ENCODE data around the gene FAM120A.
"Not testable (repeated sequence)": the region's sequence is repeated elsewhere in the genome, so short reads cannot be mapped to it uniquely, and the experiment has no call there.

Gene FAM120A

GRCh38 chr9:93450945-93451815 is at the start of gene FAM120A:
Gene FAM120A, plus strand, starts transcription at chr9:93451685. Its CDS starts 231 bp downstream, at chr9:93451916.
- DNase-seq: peak; percentile 77

- no peak for DNase-seq
Measured at GRCh38 chr9:93406371-93406770, 45.1 kb upstream of the FAM120A start.

GRCh38 chr9:93413530-93413929 is 38.0 kb upstream of the FAM120A start:
- no peak for DNase-seq

DNA sequence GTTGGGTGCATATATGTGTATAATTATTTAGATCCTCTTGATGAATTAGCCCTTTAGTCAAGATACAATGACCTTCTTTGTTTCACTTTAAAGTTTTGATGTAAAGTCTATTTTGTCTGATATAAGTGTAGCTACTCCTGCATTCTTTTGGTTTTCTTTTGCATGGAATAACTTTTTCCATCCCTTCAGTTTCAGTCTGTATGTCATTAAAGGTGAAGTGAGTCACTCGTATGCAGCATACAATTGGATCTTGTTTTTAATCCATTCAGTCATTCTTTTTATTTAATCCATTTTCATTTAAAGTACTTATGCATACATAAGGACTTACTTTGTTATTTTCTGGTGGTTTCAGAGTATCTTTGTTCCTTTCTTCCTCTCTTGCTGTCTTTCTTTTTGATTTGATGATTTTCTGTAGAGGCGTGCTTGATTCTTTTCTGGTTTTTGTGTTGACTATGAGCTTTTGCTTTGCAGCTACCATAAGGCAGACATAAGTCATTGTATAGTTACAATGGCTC is 36.3 kb upstream of the FAM120A start:
- no peak for DNase-seq

- DNase-seq: no peak
Measured at GRCh38 chr9:93416530-93417235, 34.8 kb upstream of the FAM120A start.

GRCh38 chr9:93417538-93417937 is 33.9 kb upstream of the FAM120A start:
- DNase-seq: no peak

DNA sequence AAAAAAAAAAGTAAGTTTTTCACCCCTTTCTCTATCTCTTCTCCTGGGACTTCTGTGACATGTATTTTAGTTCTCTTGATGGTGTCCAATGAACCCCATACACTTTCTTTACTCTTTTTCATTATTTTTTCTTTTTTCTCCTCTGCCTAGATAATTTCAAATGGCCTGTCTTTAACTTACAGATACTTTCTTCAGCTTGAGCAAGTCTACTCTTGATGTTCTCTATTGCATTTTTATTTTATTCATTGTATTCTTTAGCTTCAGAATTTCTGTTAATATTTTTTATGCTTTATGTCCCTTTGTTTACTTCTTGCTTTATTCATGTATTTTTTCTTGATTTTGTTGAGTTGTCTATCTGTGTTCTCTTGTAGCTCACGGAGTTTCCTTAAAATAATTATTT is 32.5 kb upstream of the FAM120A start:
- DNase-seq: no peak

GRCh38 chr9:93422977-93423616 is 28.4 kb upstream of the FAM120A start:
- DNase-seq: no peak

DNA sequence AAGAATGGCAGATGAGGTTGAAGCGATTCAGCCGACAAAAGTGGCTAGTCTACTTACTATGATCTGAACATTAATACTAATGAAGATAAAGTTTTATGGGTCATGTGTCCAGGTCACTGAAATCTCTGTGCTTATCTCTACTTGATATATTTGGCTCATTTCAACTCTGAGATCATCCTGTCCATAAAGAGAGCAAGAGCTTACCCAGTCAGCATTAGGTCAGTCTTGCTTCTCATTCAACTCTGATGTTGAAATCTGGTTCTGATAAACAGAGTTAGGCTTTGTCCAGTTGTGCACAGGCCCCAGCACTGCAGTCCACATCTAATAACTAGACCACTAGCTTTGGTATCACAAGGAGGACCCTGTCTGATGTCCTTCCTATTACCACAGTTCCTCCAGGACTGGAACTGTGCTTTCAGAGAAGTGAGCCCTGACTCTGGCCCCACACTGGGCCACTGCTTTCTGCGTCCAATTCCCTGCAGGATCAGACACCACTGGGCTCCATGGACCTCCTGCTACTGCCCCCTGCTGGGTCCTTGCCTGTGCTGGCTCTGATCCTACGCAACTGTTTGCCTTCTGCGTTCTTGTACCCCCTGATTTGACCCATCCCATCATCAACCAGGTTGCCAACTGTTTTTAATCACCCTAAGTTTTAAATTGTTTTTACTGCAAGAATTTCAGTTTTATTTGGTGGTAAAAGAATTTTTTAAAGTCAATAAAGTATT is 23.7 kb upstream of the FAM120A start:
- DNase-seq: no peak

DNA sequence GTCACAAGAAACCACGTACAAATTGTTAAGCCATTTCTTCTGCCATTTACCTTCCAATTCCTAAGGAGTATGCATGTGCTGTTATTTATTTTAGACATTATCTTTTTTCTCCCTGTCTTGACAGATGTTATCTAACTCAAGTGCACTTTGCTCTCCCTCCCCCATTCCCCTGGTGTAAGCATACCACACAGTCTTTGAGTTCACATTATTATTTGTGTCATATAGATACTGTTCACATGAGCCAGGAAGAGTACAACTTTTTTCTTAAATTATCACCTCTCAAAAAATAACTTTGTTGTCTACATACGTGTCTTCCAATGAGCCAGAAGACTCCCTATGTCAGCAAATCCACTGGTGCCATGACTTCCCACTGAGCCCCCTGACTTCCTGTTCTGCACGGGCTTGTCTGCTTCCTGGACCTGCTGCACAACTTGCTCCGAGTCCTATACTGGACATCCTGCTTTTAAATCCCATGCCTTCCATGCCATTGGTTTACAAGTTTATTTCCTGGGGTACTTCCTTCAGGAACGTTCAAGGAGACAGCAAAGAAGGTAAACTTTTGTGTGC is 19.9 kb upstream of the FAM120A start:
- DNase-seq: no peak

DNA sequence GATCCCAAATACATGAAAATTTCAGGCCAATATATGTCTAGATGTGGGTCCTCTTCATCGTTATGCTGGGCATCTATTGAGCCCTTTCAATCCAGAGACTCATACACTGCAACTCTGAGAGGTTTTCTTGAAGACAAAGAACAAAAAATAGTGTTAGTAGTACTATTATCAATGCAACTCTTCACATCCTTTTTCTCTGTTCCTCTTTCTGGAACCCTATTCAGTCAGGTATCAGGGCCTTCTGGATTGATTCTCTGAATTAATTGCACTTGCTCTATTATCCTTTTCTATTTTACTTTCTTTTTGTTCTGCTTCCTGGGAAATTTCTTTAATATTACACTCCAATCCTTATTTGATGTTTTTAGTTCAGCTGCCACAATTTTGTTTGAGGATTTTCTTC is 18.5 kb upstream of the FAM120A start:
- DNase-seq: no peak

DNA sequence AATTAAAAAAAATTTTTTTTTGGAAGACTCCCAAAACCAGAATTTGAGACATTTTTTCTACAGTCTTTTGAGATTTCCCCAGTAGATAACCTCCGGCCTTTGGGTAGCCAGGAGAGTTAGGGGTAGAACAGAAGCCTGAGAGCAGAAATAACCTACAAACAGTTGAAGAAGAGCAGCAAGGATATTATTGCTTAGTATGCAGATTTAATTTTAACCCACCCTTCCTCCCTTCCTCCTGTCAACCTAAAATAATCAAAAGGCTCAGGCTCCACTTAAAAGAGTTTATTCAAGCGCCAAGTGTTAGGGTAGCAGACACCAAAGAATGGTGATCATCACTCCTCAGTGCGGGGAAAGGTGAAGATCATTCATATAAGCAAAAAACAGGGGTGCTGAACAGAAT is 17.4 kb upstream of the FAM120A start:
- DNase-seq: no peak

- no peak for DNase-seq
Measured at GRCh38 chr9:93435386-93435785, 16.1 kb upstream of the FAM120A start.

- DNase-seq: no peak
Measured at GRCh38 chr9:93436218-93436617, 15.3 kb upstream of the FAM120A start.

- DNase-seq: no peak
Measured at GRCh38 chr9:93436655-93437407, 14.7 kb upstream of the FAM120A start.

- no peak for DNase-seq
Measured at GRCh38 chr9:93437996-93438395, 13.5 kb upstream of the FAM120A start.

GRCh38 chr9:93439301-93439700 is 12.2 kb upstream of the FAM120A start:
- not testable (repeated sequence) for DNase-seq

DNA sequence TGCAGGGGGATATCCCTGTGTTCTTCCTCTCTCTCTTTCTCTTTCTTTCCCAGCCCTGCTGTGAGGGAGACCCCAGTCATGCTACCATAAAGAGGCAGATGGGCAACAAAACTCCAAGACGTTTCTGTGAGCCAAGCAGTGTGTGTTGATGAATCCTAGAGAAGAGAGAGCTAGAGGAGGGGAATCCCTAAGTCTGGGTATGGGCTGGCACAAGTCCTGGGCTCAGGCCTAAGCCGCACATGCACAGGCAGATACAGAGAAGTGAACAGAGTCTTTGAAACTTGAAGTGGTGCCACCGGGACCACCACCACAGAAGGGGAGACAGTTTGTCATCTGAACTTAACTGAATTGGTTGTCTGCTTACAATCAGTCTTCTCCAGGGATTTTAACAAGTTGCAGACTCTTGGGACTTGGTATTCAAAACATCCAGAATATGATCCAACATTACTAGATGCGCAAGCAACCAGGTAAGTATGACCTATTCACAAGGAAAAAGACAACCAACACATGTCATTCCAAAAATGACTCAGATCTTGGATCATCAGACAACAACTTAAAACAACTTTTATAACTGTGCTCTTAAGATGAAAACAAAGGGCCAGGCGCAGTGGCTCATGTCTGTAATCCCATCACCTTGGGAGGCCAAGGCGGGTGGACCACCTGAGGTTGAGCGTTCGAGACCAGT is 10.4 kb upstream of the FAM120A start:
- no peak for DNase-seq

DNA sequence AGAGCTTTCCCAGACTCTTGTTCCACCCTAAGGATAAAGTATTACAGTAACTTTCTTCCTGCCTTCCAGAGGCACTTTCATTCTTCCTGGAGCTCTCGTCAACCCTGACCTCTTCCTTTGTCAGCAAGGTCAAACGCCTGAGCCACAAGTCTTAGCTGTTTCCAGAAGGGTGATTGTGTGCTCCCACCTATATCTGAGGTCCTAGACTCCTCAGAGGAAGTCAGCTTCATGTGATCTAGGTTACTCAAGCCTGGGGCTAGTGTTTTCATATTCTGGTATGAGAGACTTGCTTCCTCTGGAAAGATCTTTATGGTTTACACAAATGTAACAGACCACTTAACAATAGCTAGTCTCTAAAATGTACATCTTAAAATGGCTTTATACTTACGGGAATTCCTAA is 5.4 kb upstream of the FAM120A start:
- no peak for DNase-seq

DNA sequence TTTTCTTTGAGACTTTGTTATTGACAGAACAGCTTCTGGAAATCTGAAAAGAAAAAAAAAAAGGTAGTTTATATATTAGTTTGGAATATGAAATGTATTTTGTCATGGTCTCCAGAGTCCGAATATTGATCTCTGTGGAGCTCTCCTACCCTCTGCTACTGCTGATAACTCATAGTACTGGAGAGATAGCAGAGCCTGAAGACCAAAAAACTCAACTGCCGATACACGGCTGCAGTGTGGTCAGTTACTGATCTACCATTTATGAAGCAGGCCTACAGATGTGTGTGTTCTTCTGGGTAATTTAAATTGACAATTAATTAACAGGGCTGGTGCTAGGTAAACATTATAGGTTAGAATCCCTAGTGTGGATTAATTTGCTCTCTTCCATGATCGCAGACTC is 3.8 kb upstream of the FAM120A start:
- DNase-seq: no peak
